Thyroid gland (tissue), 4 donors: ENCODE measurements around the gene PTPRN2. TPM values are rescaled to one million over a fixed set of nuclear protein-coding genes. Genes with fewer than 3 reads are reported as not detected.
"Not testable (repeated sequence)": the region's sequence is repeated elsewhere in the genome, so short reads cannot be mapped to it uniquely, and the experiment has no call there.

Experiments used
- DNase-seq, 2 donors: peaks; one replicate each; pipeline ENCODE4 v3.0.0-alpha.2; 2019
- H3K27ac ChIP-seq, 3 donors: fragments of 200-600 bp; sonication (generic); 1 replicate in 2 of 3; 2 replicates in 1 of 3; pipeline ENCODE4 v1.5.1; 2016 to 2019; ENCODE audit warnings: mild to moderate bottlenecking in 1 of 3, moderate library complexity in 1 of 3
- H3K27me3 ChIP-seq: fragments of 200-600 bp; sonication (generic); one replicate; pipeline ENCODE4 v1.5.1; 2019
- H3K36me3 ChIP-seq, 2 donors: fragments of 200-600 bp; sonication (generic); one replicate each; pipeline ENCODE4 v1.5.1; 2016 to 2019
- H3K4me1 ChIP-seq, 2 donors: fragments of 200-600 bp; sonication (generic); one replicate each; pipeline ENCODE4 v1.5.1; 2017 to 2019
- H3K4me3 ChIP-seq, 3 donors: fragments of 200-600 bp; sonication (generic); replicated peaks in 1 of 3; 1 replicate in 2 of 3; 2 replicates in 1 of 3; pipeline ENCODE4 v1.5.1; 2016; ENCODE audit warnings: mild to moderate bottlenecking in 1 of 3
- H3K9me3 ChIP-seq: fragments of 200-600 bp; sonication (generic); one replicate; pipeline ENCODE4 v1.5.1; 2017
- POLR2A ChIP-seq, 2 donors: fragments of 450-650 bp; IDR thresholded peaks; one replicate each; pipeline ENCODE4 v1.6.1; 2017; ENCODE audit warnings: antibody characterized with exemption in 2 of 2, mild to moderate bottlenecking in 2 of 2, moderate library complexity in 1 of 2
- WGBS, 2 donors: methylation state at CpG; one replicate each; pipeline ENCODE4 v1.1.5; 2017; 5-methylcytosine and 5-hydroxymethylcytosine counted together
- intact Hi-C: fragments of 100-400 bp; cut with DNase I; formaldehyde crosslinking; loops from one replicate; pipeline ENCODE4 v1.15.1; 2023
- total RNA-seq, 4 donors: library from RNA; depleted of rRNA; stranded (reverse); fragments of >200 nt; gene quantifications; one replicate each; pipeline ENCODE4 v1.2.3, GENCODE V29; 2016
- TF ChIP-seq, protein P1 (sequence below), 6 experiments: fragments of 200-600 bp in 3 of 6; fragments of 450-650 bp in 3 of 6; sonication (generic) in 3 of 6; IDR thresholded peaks; one replicate each; pipeline ENCODE4 v1.5.1; 2016 to 2019; ENCODE audit warnings: antibody characterized with exemption in 6 of 6, mild to moderate bottlenecking in 2 of 6, inconsistent platforms in 1 of 6, moderate library complexity in 1 of 6

The PTPRN2 gene
- total RNA-seq, 4 donors from 2014 or later = 4.2 to 9.9 (median 7.7) TPM

DNA sequence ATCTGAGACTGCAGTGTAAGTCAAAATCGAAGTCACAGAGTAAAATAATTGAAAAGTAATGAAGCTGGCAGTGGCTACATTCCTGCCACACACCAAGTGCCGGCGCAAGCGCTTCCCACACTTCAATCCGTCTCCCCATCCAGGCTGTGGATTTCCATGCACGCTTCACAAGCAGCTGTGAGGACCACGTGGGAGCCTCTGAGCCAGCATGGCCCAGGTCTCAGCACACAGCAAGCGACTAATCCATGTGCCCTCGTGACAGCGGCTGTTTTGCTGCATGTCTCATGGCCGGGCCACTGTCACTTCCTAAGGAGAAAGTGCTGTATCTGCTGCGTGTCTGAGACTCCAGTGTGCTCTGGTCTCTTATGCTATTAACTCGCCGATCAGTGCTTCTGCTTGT is 683.9 kb downstream of the PTPRN2 start:
- DNase-seq = no peak
- Histone ChIP-seq H3K4me1 (no peaks in the 10 kb centered on the region), H3K36me3 (no peaks in the 10 kb centered on the region), H3K4me3 (no peak overlapping the region), H3K9me3 (no peaks in the 10 kb centered on the region), H3K27me3 (no peaks in the 10 kb centered on the region), H3K27ac (no peak overlapping the region)
- no peak for TF ChIP-seq POLR2A (IDR thresholded peaks at IDR 0.05)
- TF ChIP-seq, protein P1, sequence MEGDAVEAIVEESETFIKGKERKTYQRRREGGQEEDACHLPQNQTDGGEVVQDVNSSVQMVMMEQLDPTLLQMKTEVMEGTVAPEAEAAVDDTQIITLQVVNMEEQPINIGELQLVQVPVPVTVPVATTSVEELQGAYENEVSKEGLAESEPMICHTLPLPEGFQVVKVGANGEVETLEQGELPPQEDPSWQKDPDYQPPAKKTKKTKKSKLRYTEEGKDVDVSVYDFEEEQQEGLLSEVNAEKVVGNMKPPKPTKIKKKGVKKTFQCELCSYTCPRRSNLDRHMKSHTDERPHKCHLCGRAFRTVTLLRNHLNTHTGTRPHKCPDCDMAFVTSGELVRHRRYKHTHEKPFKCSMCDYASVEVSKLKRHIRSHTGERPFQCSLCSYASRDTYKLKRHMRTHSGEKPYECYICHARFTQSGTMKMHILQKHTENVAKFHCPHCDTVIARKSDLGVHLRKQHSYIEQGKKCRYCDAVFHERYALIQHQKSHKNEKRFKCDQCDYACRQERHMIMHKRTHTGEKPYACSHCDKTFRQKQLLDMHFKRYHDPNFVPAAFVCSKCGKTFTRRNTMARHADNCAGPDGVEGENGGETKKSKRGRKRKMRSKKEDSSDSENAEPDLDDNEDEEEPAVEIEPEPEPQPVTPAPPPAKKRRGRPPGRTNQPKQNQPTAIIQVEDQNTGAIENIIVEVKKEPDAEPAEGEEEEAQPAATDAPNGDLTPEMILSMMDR (IDR thresholded peaks at IDR 0.05) = no peak
- WGBS, 2 donors = 47 to 59% methylated on average over 14 of the region's 14 CpGs
- intact Hi-C loops = no loop called here

DNA sequence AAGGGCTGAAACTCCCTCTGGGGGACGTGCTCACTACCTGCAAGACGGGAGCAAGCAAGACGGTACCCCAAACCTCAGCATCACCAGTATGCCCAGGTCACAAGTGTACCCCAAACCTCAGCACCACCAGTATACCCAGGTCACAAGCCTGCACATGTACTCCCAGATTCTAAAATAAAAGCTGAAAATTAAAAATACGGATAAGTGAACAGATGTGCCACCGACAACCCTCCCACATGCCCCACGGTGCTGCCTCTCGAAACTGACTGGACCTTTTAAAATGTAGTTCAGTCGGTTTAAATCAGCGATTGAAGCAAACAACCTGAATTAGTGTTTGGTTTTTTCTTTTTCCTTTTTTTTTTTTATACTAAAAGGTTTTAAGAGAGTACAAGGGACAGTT is 684.3 kb downstream of the PTPRN2 start:
- no peaks in the 10 kb centered on the region for H3K4me1 ChIP-seq
- no peak for DNase-seq
- H3K27me3 ChIP-seq = no peaks in the 10 kb centered on the region
- intact Hi-C loops = no loop called here
- no peak overlapping the region for H3K4me3 ChIP-seq
- TF ChIP-seq, protein P1 (IDR thresholded peaks at IDR 0.05) = no peak
- TF ChIP-seq POLR2A (IDR thresholded peaks at IDR 0.05) = no peak
- WGBS, 2 donors = 85 to 86% methylated on average over 9 of the region's 9 CpGs
- H3K27ac ChIP-seq = no peak overlapping the region
- no peaks in the 10 kb centered on the region for H3K9me3 ChIP-seq
- H3K36me3 ChIP-seq = no peaks in the 10 kb centered on the region

DNA sequence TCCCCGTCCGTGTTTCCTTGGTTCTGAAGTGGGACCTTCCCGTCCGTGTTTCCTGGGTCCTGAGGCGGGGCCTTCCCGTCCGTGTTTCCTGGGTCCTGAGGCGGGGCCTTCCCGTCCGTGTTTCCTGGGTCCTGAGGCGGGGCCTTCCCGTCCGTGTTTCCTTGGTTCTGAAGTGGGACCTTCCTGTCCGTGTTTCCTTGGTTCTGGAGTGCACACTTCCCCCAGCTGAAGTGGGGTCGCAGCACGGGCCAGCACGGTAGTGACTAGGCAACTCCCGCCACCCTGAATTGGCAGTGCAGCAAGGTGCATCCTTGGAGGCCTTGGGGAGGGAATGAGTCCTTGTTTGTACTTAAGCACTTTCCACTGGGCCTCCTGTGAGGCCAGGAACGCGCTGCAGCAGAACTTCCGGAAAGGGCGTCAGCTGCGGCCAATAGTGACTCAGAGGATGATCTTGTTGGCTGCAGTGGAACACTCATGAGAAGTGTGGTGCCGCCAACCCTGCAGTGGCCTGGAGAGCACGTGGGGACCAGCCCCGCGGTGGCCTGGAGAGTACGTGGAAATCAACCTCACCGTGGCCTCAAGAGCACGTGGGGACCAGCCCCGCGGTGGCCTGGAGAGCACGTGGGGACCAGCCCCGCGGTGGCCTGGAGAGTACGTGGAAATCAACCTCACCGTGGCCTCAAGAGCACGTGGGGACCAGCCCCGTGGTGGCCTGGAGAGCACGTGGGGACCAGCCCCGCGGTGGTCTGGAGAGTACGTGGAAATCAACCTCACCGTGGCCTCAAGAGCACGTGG is 685.6 kb downstream of the PTPRN2 start:
- intact Hi-C loops, H3K36me3 ChIP-seq, H3K27ac ChIP-seq, DNase-seq, H3K27me3 ChIP-seq, H3K4me1 ChIP-seq, H3K9me3 ChIP-seq, H3K4me3 ChIP-seq: not testable (repeated sequence)
- 87 to 93% methylated on average over 25 to 37 of the region's 45 CpGs for WGBS, 2 donors

DNA sequence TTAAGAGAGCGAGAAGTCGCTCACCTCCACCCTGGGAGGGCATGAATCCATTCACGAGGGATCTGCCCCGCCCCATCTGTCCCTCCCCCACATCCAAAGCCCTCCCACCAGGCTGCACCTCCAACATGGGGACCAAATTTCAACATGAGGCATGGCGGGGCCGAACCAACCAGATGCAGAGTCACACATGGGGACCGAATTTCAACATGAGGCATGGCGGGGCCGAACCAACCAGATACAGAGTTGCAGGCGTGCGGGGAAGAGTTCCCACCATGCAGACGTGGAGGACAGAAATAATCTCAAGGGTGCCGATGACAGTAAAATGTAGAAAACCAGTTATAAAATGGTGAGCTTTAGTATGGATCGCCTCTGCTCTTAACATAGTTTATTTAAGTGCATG is 686.5 kb downstream of the PTPRN2 start:
- no peak overlapping the region for H3K4me3 ChIP-seq
- H3K9me3 ChIP-seq = no peaks in the 10 kb centered on the region
- 89 to 92% methylated on average over 11 to 14 of the region's 14 CpGs for WGBS, 2 donors
- no peak for DNase-seq
- H3K27me3 ChIP-seq = no peaks in the 10 kb centered on the region
- no peak overlapping the region for H3K27ac ChIP-seq
- no peaks in the 10 kb centered on the region for H3K4me1 ChIP-seq
- TF ChIP-seq, protein P1 (IDR thresholded peaks at IDR 0.05) = no peak
- TF ChIP-seq POLR2A (IDR thresholded peaks at IDR 0.05) = no peak
- no peaks in the 10 kb centered on the region for H3K36me3 ChIP-seq
- intact Hi-C loops = no loop called here

DNA sequence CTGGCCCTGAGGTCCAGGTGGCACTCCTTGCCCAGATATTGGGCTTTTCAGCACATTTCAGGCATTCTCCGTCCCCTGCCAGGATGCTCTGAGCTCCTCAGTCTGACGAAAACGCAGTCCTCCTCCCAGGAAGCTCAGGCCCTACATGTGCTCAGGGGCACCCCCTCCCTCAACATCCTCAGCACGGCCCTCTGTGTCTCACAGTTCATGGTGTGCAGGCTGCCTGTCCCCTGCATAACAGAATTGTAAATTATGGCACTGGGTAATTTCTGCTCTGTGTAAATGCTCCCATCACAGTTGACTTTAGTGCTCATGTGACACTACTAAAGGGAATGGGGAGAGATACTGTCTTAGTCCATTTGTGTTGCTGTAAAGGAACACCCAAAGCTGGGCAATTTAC is 687.1 kb downstream of the PTPRN2 start:
- no peaks in the 10 kb centered on the region for H3K36me3 ChIP-seq
- no peak overlapping the region for H3K4me3 ChIP-seq
- 68 to 77% methylated on average over 4 of the region's 4 CpGs for WGBS, 2 donors
- H3K9me3 ChIP-seq = no peaks in the 10 kb centered on the region
- H3K27ac ChIP-seq = no peak overlapping the region
- no peak for DNase-seq
- no peak for TF ChIP-seq POLR2A (IDR thresholded peaks at IDR 0.05)
- TF ChIP-seq, protein P1 (IDR thresholded peaks at IDR 0.05) = no peak
- intact Hi-C loops = no loop called here
- no peaks in the 10 kb centered on the region for H3K4me1 ChIP-seq
- H3K27me3 ChIP-seq = no peaks in the 10 kb centered on the region
